HG03520 (cell line): ENCODE measurements around the gene MFAP2.

Experiments
- ATAC-seq: cut with Tn5 transposase; IDR thresholded peaks from one replicate; pipeline ENCODE4 v1.9.1; 2021; ENCODE audit warnings: mild to moderate bottlenecking, moderate library complexity; ENCODE audit not compliant: unreplicated experiment

MFAP2 gene

DNA sequence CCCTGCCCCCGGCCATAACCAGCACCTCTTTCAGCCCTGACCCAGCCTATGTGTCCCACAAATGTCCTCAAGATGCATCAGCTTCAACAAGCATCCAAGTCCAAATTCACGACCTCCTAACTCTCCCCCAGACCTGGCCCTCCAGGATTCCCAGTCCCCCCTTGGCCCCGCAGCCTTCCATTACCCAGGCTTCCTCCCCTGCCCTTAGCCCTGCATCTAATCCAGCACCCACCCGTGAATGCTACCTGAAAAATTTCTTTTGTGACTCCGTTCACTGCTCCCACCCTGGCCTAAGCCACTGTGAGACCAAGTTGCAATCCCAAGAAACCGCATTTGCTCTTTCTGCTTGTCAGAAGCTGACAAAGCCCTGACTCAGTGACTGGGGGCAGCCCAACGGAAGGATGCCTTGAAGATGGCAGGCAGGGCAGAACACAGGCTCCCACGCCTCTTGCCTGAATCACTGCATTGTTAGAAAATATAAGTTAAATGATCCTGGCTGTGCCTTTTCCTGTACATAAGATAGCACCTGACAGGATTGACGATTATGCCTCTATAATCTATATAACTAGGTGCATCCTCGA lies 939 bp upstream of the MFAP2 start:
- no peak for ATAC-seq

DNA sequence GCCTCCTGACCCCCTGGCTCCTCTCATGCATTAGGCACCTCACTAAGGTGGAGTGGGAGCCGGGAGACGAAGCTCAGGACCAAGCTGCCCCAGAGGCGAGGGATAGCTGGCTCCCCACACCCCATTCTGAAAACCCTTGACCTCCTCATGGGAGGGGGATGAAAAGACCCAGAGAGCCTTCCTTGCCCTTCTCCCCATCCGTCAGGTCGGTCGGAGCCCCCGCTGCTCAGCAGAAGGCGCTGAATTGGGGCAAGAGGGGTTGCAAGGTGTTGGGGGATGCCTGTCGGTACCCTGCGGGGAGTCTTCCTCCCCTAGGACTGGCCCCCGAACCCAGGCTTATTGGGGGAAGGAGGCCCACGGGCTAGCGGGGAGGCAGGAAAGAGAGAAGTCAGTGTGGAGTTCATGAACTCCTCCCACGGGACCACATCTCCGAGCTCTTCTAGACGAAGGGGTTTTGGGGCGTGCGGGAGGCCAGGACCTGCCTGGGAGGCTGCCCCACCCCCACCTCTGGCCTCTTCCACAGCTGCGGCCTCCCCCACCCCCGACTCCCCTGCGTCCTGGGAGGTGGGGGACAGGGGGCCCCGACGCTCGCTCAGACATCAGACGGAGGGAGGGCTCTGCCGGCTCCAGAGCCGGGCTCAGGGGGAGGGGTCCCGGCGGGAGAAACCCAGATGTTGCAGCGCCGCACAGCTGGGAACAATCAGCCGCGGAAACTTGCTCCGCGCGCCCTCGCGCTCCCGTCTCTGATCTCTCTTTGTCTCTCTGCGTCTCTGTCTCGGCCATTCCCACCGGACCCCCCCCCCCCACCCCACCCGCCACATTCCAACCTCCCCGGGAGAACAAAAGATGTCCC lies 719 bp downstream of the MFAP2 start:
- no peak for ATAC-seq

DNA sequence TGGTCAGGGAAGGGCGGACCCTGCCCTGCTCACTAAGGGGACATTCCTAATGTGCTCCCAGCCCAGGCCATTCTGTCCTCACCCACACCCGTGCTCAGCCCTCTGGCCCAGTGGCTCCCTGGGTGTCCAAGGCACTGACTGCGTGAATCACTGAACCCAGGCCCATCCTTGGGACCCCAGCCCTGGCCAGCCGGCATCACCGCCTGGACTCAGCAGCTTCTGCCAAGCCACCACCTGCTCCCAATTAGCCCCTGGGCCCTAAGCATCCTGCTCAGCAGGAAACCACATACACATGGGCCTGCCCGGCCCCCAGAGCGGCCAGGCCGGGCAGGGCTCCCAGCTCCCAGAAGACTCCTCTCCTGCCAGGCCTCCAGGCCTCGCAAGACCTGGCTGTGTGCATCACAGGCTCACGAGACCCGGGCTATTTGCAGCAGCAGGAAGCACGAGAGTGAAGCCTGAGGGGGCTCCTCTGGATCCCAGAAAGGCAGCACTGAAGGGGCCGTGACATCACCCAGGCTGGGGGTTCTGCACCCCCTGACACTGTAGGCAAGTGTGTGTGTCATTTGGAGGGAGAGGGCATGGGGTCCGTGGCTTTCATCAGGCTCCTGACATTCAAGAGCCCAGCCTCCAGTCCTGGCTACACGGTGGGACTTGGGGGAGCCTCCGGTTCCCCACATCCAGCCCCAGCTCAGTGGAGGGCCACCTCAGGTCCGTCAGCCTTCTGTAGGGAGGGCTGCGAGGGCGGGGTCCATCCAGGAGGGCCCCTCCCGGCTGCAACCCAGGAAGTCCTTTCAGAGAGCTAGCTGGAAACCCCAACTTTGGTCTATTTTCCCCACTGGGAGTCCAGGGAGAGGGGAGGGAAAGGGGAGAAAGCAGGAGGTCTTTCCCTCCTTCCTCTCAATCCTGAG lies 1.6 kb downstream of the MFAP2 start:
- no peak for ATAC-seq

DNA sequence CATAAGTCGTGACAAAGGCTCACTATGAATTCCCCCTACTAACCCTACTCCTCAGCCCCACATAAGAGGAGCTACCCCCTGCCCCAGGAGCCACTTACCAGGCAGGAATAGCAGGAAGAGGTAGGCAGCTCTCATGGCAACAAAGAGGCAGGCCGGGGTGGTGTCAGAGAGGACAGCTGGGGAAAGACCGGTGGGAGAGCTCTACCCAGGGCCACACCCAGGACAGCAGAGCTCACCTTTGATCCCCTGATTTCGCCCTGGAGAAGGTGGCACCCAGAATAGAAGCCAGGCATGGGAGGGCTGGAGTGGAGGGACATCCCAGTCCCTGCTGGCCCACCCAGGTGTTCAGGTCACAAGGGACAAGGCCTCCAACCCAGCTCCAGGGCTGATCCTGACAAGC lies 2.3 kb downstream of the MFAP2 start:
- no peak for ATAC-seq

DNA sequence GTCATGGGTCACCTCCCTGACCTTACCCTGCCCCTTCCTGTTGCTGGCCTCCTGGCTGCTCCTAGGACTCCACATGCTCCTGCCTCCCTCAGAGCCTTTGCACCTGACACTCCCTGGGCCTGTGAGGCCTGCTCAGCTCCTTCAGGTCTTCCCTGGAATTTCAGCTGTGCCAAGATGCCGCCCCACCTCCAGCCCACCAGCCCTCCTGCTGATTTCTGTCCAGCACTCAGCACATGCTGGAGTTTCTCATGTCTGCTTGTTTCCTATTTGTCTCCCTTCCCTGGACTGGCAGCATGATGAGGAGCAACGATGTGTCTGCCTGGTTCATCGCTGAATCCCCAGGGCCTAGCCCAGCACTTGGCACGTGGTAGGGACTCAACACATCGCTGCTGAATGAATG lies 3.0 kb downstream of the MFAP2 start:
- ATAC-seq: no peak

DNA sequence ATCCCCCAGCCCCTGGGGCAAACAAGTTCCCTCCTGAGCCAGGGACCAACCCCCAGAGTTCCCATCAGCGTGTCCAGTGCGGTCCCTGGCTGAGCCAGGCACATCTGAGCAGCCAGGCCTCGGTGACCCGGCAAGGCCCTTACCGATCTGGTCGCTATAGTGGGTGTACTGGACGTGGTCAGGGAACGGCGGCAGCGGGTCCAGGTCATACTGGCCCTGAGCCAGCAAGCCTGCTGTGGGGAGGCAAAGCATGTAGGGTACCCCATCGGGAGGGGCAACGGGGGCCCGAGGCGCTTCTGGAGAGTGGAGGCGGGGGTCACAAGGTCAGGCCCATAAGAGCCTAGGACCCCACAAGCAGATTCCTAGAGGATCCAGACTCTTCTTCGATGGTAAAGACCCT lies 3.5 kb downstream of the MFAP2 start:
- no peak for ATAC-seq

DNA sequence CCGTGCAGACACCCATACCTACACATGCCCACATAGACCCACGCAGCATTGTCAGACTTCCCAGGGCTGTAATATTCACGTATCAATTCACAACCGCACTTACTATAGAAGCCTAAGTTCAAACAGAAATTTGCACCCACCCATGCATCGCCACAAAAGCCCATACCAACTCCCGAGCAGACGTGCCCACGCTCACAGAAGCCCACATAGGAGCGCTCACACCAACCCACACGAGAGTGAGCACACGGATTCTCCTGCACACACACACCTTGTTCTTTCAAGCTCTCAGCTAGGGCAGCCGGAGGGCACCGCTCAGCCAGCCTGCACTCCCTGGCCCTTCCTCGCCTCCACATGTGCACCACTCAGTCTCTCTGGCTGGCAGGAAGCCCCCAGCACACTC lies 4.6 kb downstream of the MFAP2 start:
- no peak for ATAC-seq

DNA sequence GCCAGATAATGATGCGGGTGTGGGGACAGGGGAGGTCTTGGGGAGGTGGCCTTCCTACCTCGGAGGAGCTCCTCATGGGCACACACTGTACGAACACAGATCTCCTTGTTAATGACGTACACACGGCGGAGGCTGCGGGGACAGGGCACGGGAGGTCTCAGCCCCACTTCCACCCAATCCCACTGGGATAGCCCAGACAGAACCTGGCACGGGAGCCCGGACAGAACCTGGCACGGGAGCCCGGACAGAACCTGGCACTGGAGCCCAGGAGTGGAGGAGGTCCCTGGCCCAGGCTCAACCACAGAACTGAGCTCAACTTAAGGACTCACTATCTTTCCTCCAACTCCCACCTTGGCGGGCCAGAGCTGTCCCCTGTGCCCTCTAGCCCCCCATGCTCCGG lies 5.2 kb downstream of the MFAP2 start:
- no peak for ATAC-seq

DNA sequence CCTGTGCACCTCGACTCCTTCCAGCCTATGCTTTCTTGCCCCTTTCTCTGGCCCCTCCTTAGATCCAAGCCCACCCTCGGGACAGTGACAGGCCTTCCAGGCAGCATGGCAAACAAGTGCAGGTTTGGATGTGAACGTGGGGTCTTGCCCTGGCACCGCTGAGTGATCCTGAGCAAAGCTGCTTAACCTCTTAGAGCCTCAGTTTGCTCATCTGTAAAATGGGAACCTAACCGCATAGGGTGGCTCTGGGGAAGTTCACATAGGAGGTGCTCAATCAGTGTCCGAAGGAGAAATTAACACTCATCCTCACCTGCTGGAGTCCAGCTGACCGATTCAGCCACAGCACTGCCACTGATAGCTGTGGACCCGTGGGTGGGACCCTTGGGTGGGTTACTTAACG lies 7.2 kb downstream of the MFAP2 start:
- ATAC-seq: no peak

DNA sequence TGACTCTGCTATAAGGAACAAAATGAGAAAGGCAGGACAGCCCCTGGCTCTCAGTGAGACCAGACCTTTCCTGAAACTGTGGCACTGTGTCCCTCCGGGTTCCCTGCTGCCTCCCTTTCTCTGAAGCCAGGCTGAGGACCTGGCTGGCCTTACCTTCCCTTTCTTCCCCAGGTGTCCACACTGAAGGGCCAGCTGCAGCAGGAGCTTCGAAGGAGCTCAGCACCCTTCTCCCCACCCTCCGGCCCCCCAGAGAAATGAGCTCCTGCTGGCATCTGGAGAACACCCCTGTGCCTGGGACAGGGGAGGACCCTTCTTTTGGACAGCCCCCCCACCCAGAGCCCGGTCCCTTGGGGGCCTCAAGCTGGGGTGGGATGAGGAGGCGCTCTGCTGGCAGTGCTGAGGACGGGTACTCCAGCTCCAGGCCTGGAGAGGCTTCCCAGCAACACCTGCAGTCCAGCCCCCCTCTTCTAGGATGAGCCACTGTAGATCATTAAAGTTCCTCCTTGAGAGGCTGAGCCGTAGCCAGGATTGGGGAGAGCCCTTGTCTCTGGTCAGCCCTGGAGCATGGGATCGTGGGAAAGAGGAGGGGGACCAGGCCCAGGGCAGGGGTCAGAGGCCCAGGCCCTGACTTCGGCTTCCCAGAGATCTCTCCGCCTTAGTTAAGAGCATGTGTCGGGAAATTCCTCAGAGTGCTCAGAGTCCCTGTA lies 8.1 kb downstream of the MFAP2 start:
- ATAC-seq: no peak

DNA sequence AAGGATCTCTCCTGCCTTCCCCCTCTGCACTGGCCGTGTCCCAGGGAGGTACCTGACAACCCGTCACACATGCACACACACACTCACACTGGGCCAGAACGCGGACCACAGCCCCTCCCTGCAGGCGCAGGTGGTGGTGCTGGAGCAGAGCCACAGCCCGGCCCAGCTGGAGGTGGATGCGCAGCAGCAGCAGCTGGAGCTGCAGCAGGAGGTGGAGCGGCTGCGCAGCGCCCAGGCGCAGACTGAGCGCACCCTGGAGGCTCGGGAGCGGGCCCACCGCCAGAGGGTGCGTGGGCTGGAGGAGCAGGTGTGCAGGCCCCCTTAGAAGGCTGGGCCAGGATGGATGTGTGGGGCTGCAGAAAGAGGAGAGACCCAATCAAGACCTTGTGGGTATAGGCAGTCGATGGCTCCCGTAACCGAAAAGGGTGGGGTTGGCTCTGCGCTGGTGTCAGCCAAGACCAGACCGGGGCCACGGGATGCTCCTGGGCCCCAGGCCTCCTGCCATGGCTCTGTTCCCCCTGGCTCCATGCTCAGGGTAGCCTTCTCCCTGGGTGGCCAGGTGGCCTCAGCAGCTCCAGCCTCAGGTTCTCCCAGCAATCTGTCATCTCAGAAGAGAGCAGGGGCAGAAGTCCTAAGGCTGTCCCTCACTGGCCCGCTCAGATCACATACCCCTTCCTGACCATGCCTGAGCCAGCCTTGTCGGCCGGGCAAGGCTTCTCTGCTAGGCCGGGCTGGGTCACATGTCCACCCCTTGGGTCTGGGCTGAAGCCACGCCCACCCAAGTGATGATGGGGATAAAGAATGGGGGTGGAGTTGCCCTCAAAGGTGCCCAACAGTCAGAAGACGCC lies 8.9 kb downstream of the MFAP2 start:
- no peak for ATAC-seq

DNA sequence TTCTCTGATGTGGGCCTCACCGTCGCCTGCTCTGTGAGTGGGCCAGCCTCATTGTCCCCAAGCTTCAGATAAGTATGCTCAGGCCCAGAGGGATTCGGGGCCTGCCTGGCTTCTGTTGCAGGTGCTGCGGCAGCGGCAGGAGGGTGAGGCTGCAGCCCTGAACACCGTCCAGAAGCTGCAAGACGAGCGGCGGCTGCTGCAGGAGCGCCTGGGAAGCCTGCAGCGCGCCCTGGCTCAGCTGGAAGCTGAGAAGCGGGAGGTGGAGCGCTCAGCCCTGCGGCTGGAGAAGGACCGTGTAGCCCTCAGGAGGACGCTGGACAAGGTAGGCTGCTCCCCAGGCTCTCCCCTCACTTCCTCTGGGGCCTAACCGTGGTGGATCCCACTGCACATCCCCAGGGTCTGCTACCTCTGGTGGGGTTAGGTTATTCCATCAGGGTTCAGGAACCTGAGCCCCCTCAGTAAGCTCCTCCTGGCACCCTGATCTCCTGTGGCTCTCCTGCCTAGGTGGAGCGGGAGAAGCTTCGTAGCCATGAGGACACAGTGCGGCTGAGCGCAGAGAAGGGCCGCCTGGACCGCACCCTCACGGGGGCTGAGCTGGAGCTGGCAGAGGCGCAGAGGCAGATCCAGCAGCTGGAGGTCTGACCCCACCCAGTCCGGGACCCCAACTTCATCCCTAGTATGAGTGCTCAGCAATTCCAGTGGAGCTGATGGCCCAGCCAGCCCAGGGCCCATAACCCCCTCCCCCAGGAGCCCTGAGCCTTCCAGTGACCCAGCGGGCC lies 10.1 kb downstream of the MFAP2 start:
- no peak for ATAC-seq

DNA sequence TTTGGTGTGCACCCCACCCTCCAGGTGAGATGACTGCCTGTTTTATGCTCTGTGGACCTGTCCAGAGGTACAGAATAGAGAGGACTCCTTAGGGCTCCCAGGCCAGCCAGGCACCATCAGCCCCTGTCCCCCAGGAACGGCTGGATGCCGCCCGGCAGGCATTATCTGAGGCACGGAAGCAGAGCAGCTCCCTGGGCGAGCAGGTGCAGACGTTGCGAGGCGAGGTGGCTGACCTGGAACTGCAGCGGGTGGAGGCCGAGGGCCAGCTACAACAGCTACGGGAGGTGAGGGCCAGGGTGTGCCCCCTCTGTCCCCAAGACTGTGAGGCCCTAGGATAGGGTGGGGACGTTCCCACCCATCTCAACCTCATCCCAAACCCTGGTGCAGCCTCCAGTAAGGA lies 10.8 kb downstream of the MFAP2 start:
- no peak for ATAC-seq

DNA sequence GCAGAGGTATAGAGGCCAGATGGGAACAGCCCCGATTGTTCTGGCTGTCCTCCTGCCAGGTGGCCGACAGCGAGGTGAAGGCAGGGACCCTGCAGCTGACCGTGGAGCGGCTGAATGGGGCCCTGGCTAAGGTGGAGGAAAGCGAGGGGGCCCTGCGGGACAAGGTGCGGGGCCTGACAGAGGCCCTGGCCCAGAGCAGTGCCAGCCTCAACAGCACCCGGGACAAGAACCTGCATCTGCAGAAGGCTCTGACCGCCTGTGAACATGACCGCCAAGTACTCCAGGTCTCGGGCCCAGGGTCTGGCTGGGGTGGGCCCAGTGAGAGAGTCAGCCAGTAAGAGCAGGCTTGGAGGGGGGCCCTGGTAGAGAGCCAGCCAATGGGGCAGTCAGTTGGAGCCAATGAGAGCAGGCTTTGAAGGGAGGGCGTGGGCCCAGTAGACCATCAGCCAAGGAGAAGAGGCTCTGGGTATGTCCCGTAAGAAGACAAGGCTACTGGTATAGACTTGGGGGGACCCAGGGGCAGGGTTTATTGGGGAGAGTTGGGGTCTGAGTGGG lies 11.3 kb downstream of the MFAP2 start:
- no peak for ATAC-seq

DNA sequence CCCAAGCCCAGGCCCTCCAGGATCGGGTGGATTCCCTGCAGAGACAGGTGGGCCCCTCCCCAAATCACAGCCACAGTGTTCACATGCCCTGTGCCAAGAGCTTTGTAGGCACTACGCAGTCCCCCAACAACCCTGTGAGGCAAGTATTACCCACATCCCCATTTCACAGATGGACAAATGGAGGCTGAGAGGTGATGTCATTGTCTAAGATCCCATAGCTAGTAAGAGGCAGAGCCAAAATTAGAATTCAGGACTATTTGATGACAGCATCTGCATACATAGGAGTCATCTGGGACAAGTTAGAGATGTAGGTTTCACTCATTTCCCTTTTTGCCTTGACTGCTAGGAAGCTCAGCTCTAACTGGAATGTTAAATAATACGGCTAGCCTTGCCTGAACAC lies 12.0 kb downstream of the MFAP2 start:
- ATAC-seq: no peak

DNA sequence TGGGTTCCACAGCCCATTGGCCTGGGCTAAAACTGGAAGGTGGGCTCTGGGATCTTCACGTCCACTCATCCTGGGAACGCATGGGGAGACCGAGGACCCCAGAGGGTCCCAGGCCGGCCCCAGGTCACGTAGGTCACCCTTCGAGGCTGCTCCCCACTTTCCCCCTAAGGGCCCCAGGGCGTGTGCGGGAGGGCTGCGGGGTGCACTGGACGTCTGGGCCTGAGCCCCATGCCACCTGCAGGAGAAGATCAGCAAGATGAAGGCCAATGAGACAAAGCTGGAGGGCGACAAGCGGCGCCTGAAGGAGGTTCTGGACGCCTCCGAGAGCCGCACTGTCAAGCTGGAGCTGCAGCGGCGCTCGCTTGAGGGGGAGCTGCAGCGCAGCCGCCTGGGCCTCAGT lies 12.5 kb downstream of the MFAP2 start:
- ATAC-seq: no peak

DNA sequence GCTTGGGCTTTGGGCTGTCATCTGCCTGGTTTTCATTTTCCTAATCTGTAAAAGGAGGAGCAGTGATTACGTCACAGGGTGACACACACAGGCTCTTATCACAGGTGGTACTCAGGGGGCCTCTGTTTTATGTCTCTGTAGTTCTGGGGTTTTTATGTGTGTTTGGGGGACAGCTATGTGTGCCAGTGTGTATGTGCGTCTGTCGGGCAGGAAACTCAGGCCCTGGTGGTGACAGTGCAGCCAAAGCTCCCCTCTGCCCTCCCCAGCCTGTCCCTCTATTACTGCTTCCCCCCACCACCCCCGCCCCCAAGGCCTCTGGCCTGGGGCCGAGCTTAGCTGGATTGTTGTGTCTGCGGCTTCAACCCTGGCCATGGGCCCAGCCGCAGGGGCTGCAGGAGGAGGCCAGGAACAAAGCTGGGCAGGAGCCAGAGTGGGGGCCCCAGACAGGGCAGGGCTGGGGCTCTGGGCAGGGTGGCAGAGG lies 13.3 kb downstream of the MFAP2 start:
- ATAC-seq: no peak

DNA sequence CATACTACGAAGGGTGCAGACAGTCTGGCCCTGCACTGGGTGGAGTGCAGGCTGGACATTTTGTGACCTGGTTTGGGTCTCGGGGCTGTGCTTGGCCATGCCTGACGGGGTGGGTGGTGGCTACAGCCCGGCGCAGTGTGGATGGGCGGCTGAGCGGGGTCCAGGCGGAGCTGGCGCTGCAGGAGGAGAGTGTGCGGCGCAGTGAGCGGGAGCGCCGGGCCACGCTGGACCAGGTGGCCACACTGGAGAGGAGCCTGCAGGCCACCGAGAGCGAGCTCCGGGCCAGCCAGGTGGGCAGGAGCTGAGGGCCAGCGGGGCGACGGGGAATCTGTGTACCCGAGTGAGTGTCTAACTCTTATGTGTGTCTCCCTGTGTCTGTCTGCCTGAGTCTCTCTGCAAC lies 14.1 kb downstream of the MFAP2 start:
- ATAC-seq: no peak

DNA sequence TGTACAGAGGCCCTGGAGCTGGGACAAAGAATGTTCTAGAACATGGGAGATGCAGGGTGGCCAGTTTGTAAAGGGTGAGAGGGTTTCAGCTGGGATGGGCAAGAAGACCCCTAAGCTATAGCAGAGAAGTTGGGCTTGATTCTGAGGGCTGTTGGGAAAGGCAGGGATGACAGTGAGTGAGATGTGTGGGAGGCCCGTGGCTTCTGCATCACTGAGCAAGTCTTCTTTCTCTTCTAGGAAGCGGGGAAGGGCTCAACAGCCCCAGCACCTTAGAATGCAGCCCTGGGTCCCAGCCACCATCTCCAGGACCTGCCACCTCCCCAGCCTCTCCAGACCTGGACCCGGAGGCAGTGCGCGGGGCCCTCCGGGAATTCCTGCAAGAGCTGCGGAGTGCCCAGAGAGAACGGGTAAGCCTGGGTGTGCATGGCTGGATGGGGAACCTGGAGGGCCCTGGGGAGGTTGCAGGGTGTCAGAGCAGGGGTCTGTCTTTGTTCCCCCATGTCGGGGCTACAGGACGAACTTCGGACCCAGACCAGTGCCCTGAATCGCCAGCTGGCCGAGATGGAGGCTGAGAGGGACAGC lies 14.8 kb downstream of the MFAP2 start:
- no peak for ATAC-seq
